HepG2 (cell line): ENCODE data around the gene NFKB2. TPM values are rescaled to one million over a fixed set of nuclear protein-coding genes. Genes with fewer than 3 reads are reported as not detected.

ENCODE experiments used
- DRAP1 ChIP-seq: IDR thresholded peaks from 2 replicates; pipeline ENCODE4 v1.6.1; 2016; ENCODE audit warnings: missing genetic modification reagents, missing compliant biosample characterization
- MLXIP ChIP-seq: sonication (generic); formaldehyde crosslinking; IDR thresholded peaks from 2 replicates; pipeline ENCODE4 v1.9.0; 2021; ENCODE audit warnings: missing genetic modification reagents, borderline replicate concordance
- PITX1 ChIP-seq: sonication (generic); formaldehyde crosslinking; IDR thresholded peaks from 2 replicates; pipeline ENCODE4 v1.5.1; 2020; ENCODE audit warnings: mild to moderate bottlenecking, missing genetic modification reagents
- RERE ChIP-seq: IDR thresholded peaks from 2 replicates; pipeline ENCODE4 v1.6.1; 2016; ENCODE audit warnings: low read depth, missing genetic modification reagents, missing compliant biosample characterization
- SP4 ChIP-seq: sonication (generic); formaldehyde crosslinking; IDR thresholded peaks from 2 replicates; pipeline ENCODE4 v1.8.1; 2023; ENCODE audit warnings: mild to moderate bottlenecking, missing genetic modification reagents
- ZBTB39 ChIP-seq: sonication (generic); formaldehyde crosslinking; IDR thresholded peaks from 2 replicates; pipeline ENCODE4 v1.5.0; 2020; ENCODE audit warnings: missing genetic modification reagents
- ZNF382 ChIP-seq: sonication (generic); formaldehyde crosslinking; IDR thresholded peaks from 2 replicates; pipeline ENCODE4 v1.5.0; 2020; ENCODE audit warnings: missing genetic modification reagents, mild to moderate bottlenecking, borderline replicate concordance
- ZNF451 ChIP-seq: sonication (generic); formaldehyde crosslinking; IDR thresholded peaks from 2 replicates; pipeline ENCODE4 v1.5.0; 2020; ENCODE audit warnings: mild to moderate bottlenecking, missing genetic modification reagents
- ZNF564 ChIP-seq: sonication (generic); formaldehyde crosslinking; IDR thresholded peaks from 2 replicates; pipeline ENCODE4 v1.8.1; 2023; ENCODE audit warnings: mild to moderate bottlenecking, missing genetic modification reagents
- ZNF710 ChIP-seq: sonication (generic); formaldehyde crosslinking; IDR thresholded peaks from 2 replicates; pipeline ENCODE4 v1.5.0; 2020; ENCODE audit warnings: mild to moderate bottlenecking, missing genetic modification reagents, borderline replicate concordance
- ZNF780A ChIP-seq: sonication (generic); formaldehyde crosslinking; IDR thresholded peaks from 2 replicates; pipeline ENCODE4 v1.8.0; 2022; ENCODE audit warnings: mild to moderate bottlenecking, missing genetic modification reagents, moderate library complexity
- ZSCAN30 ChIP-seq: sonication (generic); formaldehyde crosslinking; IDR thresholded peaks from 2 replicates; pipeline ENCODE4 v1.5.0; 2020; ENCODE audit warnings: mild to moderate bottlenecking, missing genetic modification reagents
- polyA plus RNA-seq, 8 experiments: library from polyadenylated mRNA; depleted of rRNA in 3 of 8; stranded (reverse) in 7 of 8; unstranded in 1 of 8; fragments of >200 nt; fragmentation: Illumina TruSeq in 4 of 8; extraction: Trizol in 4 of 8; gene quantifications; 2 replicates each; pipeline versions ENCODE4 v1.2.1 to v1.2.3, GENCODE V29; 2011 to 2016; ENCODE audit warnings: low read depth in 4 of 8, missing spikeins in 1 of 8, mixed read lengths in 1 of 8; ENCODE audit not compliant: insufficient read depth in 1 of 8
- total RNA-seq, 5 experiments: library from RNA; depleted of rRNA; stranded (reverse); fragments of >200 nt; fragmentation: Illumina TruSeq; extraction: Trizol; gene quantifications; 2 replicates each; pipeline ENCODE4 v1.2.3, GENCODE V29; 2016; ENCODE audit warnings: low read depth in 1 of 5

Gene NFKB2
- total and polyA plus RNA-seq, 2 of the 13 experiments (the other 11 are each of a cell fraction or from before 2014, with no cell fraction given), result 7.7 to 12.5 TPM

- TF ChIP-seq ZBTB39, result no peak
- TF ChIP-seq ZNF780A, result no peak
- no peak for TF ChIP-seq RERE (CRISPR knock-in tag)
- peak; percentile 63; the same call in 1 of the 2 replicates for TF ChIP-seq ZNF710 (CRISPR knock-in tag)
- TF ChIP-seq MLXIP (CRISPR knock-in tag), result no peak
- TF ChIP-seq ZNF564, result no peak
- peak; percentile 50; the same call in 1 of the 2 replicates for TF ChIP-seq DRAP1 (CRISPR knock-in tag)
- TF ChIP-seq ZNF451 (CRISPR knock-in tag), result 0 out of 2 replicates have a peak, but pooled peaks have one; percentile 30
- TF ChIP-seq ZNF382 (CRISPR knock-in tag), result no peak
- TF ChIP-seq SP4 (CRISPR knock-in tag), result peak; percentile 90
- peak; percentile 57 for TF ChIP-seq PITX1 (CRISPR knock-in tag)
- no peak for TF ChIP-seq ZSCAN30
These were observed 36.9 kb downstream of the NFKB2 start, which contains the start of gene CUEDC2 (continued) for GRCh38 chr10:102432162-102432950.
